Activated T-cell treated with anti-CD3 and anti-CD28 coated beads, Interleukin-2, amount 50 U/mL, for 4 hours (primary cell): ENCODE measurements around the gene DOCK10. TPM values are rescaled to one million over a fixed set of nuclear protein-coding genes. Genes with fewer than 3 reads are reported as not detected.

Experiments
- ATAC-seq, 2 donors: fragments of 200-7000 bp; cut with Tn5 transposase; one replicate each; pipeline ENCODE4 v1.10.0; 2021
- DNase-seq: peaks from one replicate; pipeline ENCODE4 v3.0.0-alpha.2; 2020
- H3K27me3 Mint-ChIP-seq: one replicate; pipeline ENCODE4 v1.8.0; 2021; ENCODE audit warnings: low read depth, mixed read lengths
- H3K36me3 Mint-ChIP-seq: one replicate; pipeline ENCODE4 v1.8.0; 2022; ENCODE audit warnings: mixed read lengths; ENCODE audit not compliant: insufficient read depth
- H3K4me1 Mint-ChIP-seq: one replicate; pipeline ENCODE4 v1.8.0; 2021; ENCODE audit warnings: low read depth, mixed read lengths
- H3K4me3 Mint-ChIP-seq: one replicate; pipeline ENCODE4 v1.8.0; 2021; ENCODE audit warnings: mild to moderate bottlenecking, moderate library complexity, mixed read lengths
- H3K9me3 Mint-ChIP-seq: one replicate; pipeline ENCODE4 v1.8.0; 2021; ENCODE audit warnings: mixed read lengths
- total RNA-seq, 3 donors: library from RNA; stranded (reverse); gene quantifications; one replicate each; pipeline ENCODE4 v1.2.1, GENCODE V29; 2021

Gene DOCK10
- total RNA-seq, 3 donors from 2014 or later = 173 to 222 (median 219) TPM

GRCh38 chr2:224847961-224848850 lies 194.1 kb downstream of the DOCK10 start:
- Mint-ChIP-seq H3K36me3 (peaks cover 62% of the 10 kb centered on the region), H3K27me3 (no peaks in the 10 kb centered on the region), H3K4me3 (no peak overlapping the region), H3K4me1 (peaks cover 9% of the 10 kb centered on the region), H3K9me3 (no peaks in the 10 kb centered on the region)
- ATAC-seq (no peak), DNase-seq (no peak)

DNA sequence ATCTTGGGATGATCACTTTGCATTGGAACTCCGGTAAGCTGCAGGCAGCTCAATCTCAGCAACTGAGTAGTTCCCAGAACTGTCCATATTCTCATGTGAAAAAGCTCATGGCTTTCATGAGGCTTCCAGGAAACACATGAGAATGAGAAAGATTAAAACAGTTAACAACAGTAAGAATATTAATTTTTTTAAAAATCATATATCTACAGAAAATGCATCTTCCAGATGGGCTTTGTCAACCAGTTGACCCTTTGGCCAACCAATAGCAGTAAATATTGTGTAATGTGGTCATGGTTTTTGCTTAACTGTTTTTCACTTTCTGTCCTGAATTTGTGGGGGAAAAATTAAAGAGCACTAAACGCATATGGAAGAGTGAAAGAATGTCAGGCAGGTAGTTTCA lies 194.9 kb downstream of the DOCK10 start:
- H3K4me1 Mint-ChIP-seq = peaks cover 11% of the 10 kb centered on the region
- no peaks in the 10 kb centered on the region for H3K9me3 Mint-ChIP-seq
- DNase-seq (no peak), ATAC-seq (no peak)
- no peaks in the 10 kb centered on the region for H3K27me3 Mint-ChIP-seq
- no peak overlapping the region for H3K4me3 Mint-ChIP-seq
- H3K36me3 Mint-ChIP-seq = peaks cover 67% of the 10 kb centered on the region

- Mint-ChIP-seq H3K27me3 (no peaks in the 10 kb centered on the region), H3K4me3 (no peak overlapping the region), H3K4me1 (peaks cover 11% of the 10 kb centered on the region), H3K36me3 (peaks cover 68% of the 10 kb centered on the region), H3K9me3 (no peaks in the 10 kb centered on the region)
- DNase-seq (no peak), ATAC-seq (no peak)
These were observed 195.6 kb downstream of the DOCK10 start for GRCh38 chr2:224846686-224847085.

GRCh38 chr2:224846161-224846560 lies 196.1 kb downstream of the DOCK10 start:
- Mint-ChIP-seq H3K27me3 (no peaks in the 10 kb centered on the region), H3K4me1 (peaks cover 11% of the 10 kb centered on the region), H3K36me3 (peaks cover 68% of the 10 kb centered on the region), H3K4me3 (no peak overlapping the region), H3K9me3 (no peaks in the 10 kb centered on the region)
- ATAC-seq = no peak
- DNase-seq = no peak

- DNase-seq = no peak
- H3K4me3 Mint-ChIP-seq = peak overlapping the region; percentile 16
- H3K9me3 Mint-ChIP-seq = peaks cover 4% of the 10 kb centered on the region
- H3K4me1 Mint-ChIP-seq = peaks cover 2% of the 10 kb centered on the region
- ATAC-seq = peak in 1 of 2 donors; percentile 10
- peaks cover 67% of the 10 kb centered on the region for H3K36me3 Mint-ChIP-seq
- H3K27me3 Mint-ChIP-seq = no peaks in the 10 kb centered on the region
These were observed 199.1 kb downstream of the DOCK10 start for GRCh38 chr2:224843141-224843540.

- peaks cover 4% of the 10 kb centered on the region for H3K9me3 Mint-ChIP-seq
- no peaks in the 10 kb centered on the region for H3K27me3 Mint-ChIP-seq
- DNase-seq (no peak), ATAC-seq (no peak)
- H3K4me1 Mint-ChIP-seq = peaks cover 2% of the 10 kb centered on the region
- H3K4me3 Mint-ChIP-seq = no peak overlapping the region
- H3K36me3 Mint-ChIP-seq = peaks cover 69% of the 10 kb centered on the region
These were observed 200.4 kb downstream of the DOCK10 start for GRCh38 chr2:224841910-224842309.

- H3K36me3 Mint-ChIP-seq = peaks cover 66% of the 10 kb centered on the region
- ATAC-seq (no peak), DNase-seq (no peak)
- H3K4me3 Mint-ChIP-seq = no peak overlapping the region
- H3K9me3 Mint-ChIP-seq = peaks cover 4% of the 10 kb centered on the region
- H3K27me3 Mint-ChIP-seq = no peaks in the 10 kb centered on the region
- H3K4me1 Mint-ChIP-seq = peaks cover 2% of the 10 kb centered on the region
These were observed 203.9 kb downstream of the DOCK10 start for GRCh38 chr2:224838335-224838734.

- DNase-seq (no peak), ATAC-seq (no peak)
- Mint-ChIP-seq H3K36me3 (peaks cover 66% of the 10 kb centered on the region), H3K27me3 (no peaks in the 10 kb centered on the region), H3K4me3 (no peak overlapping the region), H3K4me1 (no peaks in the 10 kb centered on the region), H3K9me3 (peaks cover 4% of the 10 kb centered on the region)
These were observed 204.7 kb downstream of the DOCK10 start for GRCh38 chr2:224837558-224837957.

- H3K4me3 Mint-ChIP-seq = no peak overlapping the region
- H3K9me3 Mint-ChIP-seq = peaks cover 4% of the 10 kb centered on the region
- no peak for ATAC-seq
- H3K27me3 Mint-ChIP-seq = no peaks in the 10 kb centered on the region
- no peak for DNase-seq
- H3K36me3 Mint-ChIP-seq = peaks cover 65% of the 10 kb centered on the region
- no peaks in the 10 kb centered on the region for H3K4me1 Mint-ChIP-seq
These were observed 205.2 kb downstream of the DOCK10 start for GRCh38 chr2:224837066-224837465.

- Mint-ChIP-seq H3K4me3 (no peak overlapping the region), H3K27me3 (no peaks in the 10 kb centered on the region), H3K4me1 (no peaks in the 10 kb centered on the region), H3K36me3 (peaks cover 66% of the 10 kb centered on the region), H3K9me3 (peaks cover 4% of the 10 kb centered on the region)
- ATAC-seq (no peak), DNase-seq (no peak)
These were observed 206.0 kb downstream of the DOCK10 start for GRCh38 chr2:224836263-224836662.

- Mint-ChIP-seq H3K9me3 (no peaks in the 10 kb centered on the region), H3K36me3 (peaks cover 61% of the 10 kb centered on the region), H3K27me3 (no peaks in the 10 kb centered on the region), H3K4me3 (no peak overlapping the region), H3K4me1 (no peaks in the 10 kb centered on the region)
- no peak for DNase-seq
- no peak for ATAC-seq
These were observed 206.9 kb downstream of the DOCK10 start for GRCh38 chr2:224835405-224835804.

GRCh38 chr2:224833986-224834385 lies 208.3 kb downstream of the DOCK10 start:
- no peaks in the 10 kb centered on the region for H3K27me3 Mint-ChIP-seq
- ATAC-seq (no peak), DNase-seq (no peak)
- peaks cover 58% of the 10 kb centered on the region for H3K36me3 Mint-ChIP-seq
- no peak overlapping the region for H3K4me3 Mint-ChIP-seq
- H3K9me3 Mint-ChIP-seq = no peaks in the 10 kb centered on the region
- H3K4me1 Mint-ChIP-seq = no peaks in the 10 kb centered on the region

DNA sequence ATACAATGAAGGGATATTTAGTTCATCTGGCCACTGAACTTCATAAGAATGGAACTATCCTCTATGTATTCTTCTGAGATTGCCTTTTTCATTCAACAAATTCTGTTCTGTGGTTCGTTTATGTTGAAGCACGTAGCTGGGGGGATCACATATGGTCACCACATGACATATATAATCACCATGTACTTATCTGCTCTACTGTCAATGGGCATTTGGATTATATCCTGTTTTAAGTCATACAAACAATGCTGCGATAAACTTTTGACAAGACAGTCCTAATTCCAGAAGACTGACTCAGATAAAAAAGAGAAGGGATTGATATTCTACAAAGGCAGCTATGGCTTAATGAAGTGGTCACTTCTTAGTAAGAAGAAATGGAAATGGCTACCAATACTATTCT lies 210.1 kb downstream of the DOCK10 start:
- Mint-ChIP-seq H3K27me3 (no peaks in the 10 kb centered on the region), H3K9me3 (no peaks in the 10 kb centered on the region), H3K4me1 (no peaks in the 10 kb centered on the region), H3K36me3 (peaks cover 68% of the 10 kb centered on the region), H3K4me3 (no peak overlapping the region)
- DNase-seq (no peak), ATAC-seq (no peak)

DNA sequence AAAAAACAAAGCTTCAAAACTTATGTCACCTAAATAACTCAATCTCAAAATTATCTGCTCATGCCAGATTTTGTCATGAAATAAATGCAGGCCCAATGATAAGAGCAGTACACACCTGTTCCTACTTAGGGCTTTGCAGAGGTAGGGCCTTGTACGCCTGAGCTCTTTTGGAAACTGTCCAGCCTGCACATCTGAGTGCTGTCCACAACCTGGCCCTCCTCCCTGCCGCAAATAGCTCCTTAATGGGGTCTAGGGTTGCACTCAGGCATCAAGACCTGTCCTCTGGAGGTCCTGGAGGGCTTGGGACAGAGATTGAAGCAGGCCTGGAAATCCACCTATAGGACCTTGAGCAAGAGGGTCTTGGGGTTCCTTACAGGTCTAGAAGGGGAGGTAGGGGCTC lies 210.7 kb downstream of the DOCK10 start:
- H3K4me3 Mint-ChIP-seq = no peak overlapping the region
- H3K9me3 Mint-ChIP-seq = no peaks in the 10 kb centered on the region
- peaks cover 66% of the 10 kb centered on the region for H3K36me3 Mint-ChIP-seq
- ATAC-seq (no peak), DNase-seq (no peak)
- H3K27me3 Mint-ChIP-seq = no peaks in the 10 kb centered on the region
- no peaks in the 10 kb centered on the region for H3K4me1 Mint-ChIP-seq

DNA sequence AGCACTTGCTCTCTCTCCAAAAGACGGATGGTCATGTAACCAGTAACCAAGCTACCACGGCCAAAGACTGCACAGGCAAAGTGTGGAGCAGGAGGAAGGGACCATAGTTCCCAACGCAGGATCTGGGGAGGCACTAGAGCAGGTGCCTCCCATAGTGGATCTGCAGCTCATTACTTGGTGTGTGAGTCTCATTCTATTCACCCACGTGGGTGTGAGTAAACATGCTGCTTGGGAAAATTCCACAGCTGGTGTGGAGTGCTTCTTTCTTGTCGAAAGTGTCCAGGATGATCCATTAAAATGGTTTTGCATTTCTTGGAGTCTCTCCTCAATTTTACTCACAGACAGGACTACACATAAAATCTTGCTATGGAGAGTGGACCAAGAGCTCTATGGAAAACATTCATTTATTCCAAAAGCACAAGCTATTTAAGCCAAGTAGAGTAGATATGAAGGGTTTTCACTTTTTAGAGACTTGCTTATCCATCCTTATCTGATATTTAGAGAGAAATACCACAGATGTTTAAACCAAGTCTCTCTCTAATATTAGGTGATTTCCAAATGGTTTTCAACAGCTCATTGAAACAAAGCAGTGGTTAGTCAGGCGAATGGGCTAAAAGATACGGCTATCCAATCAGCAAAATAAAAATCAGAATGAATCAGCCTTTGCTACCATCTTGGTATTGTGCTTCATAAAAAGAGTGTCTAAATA lies 221.8 kb downstream of the DOCK10 start:
- peaks cover 3% of the 10 kb centered on the region for H3K4me1 Mint-ChIP-seq
- peaks cover 48% of the 10 kb centered on the region for H3K36me3 Mint-ChIP-seq
- no peak overlapping the region for H3K4me3 Mint-ChIP-seq
- no peak for DNase-seq
- H3K27me3 Mint-ChIP-seq = no peaks in the 10 kb centered on the region
- H3K9me3 Mint-ChIP-seq = no peaks in the 10 kb centered on the region
- no peak for ATAC-seq
